GM12891 (cell line): ENCODE results near the gene ABCA1.

Source experiments
- POLR2A ChIP-seq: IDR thresholded peaks from 2 replicates; pipeline ENCODE4 v1.6.1; 2011; ENCODE audit warnings: low read depth, low read length, control low read depth
- POLR2AphosphoS5 ChIP-seq: IDR thresholded peaks from 2 replicates; pipeline ENCODE4 v1.6.1; 2011; ENCODE audit warnings: low read depth, low read length, control low read depth
- SPI1 ChIP-seq: IDR thresholded peaks from 2 replicates; pipeline ENCODE4 v1.6.1; 2011; ENCODE audit warnings: low read depth, low read length, control low read depth
- TAF1 ChIP-seq: IDR thresholded peaks from 2 replicates; pipeline ENCODE4 v1.6.1; 2011; ENCODE audit warnings: low read depth, low read length, control low read depth

GRCh38 chr9:104836235-104836634, 91.7 kb downstream of the ABCA1 start:
- no peak for TF ChIP-seq TAF1
- no peak for TF ChIP-seq POLR2AphosphoS5
- TF ChIP-seq SPI1, result no peak
- no peak for TF ChIP-seq POLR2A
